Stromal cell of bone marrow (primary cell): ENCODE data around the gene CCDC85B.

ENCODE experiments used
- DNase-seq: peaks from one replicate; pipeline ENCODE4 v3.0.0-alpha.2; 2012; ENCODE audit warnings: low read depth

Gene CCDC85B

GRCh38 chr11:65912845-65913244, 22.4 kb downstream of the CCDC85B start:
- peak; percentile 79 for DNase-seq

GRCh38 chr11:65915101-65915820, 24.8 kb downstream of the CCDC85B start:
- no peak for DNase-seq

GRCh38 chr11:65915821-65916251, 25.4 kb downstream of the CCDC85B start:
- DNase-seq: peak; percentile 96

GRCh38 chr11:65916391-65916790, 25.9 kb downstream of the CCDC85B start:
- no peak for DNase-seq

GRCh38 chr11:65917077-65917433, 26.6 kb downstream of the CCDC85B start:
- no peak for DNase-seq

GRCh38 chr11:65917434-65918210, 27.1 kb downstream of the CCDC85B start:
- no peak for DNase-seq

GRCh38 chr11:65918211-65919140, 28.0 kb downstream of the CCDC85B start, which contains the start of gene C11orf68:
C11orf68 (minus strand) TSS chr11:65919062; CDS start chr11:65919031, 31 bp downstream.
- no peak for DNase-seq

- peak; percentile 97 for DNase-seq
Measured at GRCh38 chr11:65919141-65919572, 28.7 kb downstream of the CCDC85B start, which contains the start of gene DRAP1. DRAP1 (plus strand) TSS chr11:65919426; CDS start chr11:65919502, 76 bp downstream.

- no peak for DNase-seq
Measured at GRCh38 chr11:65919573-65920371, 29.3 kb downstream of the CCDC85B start.

GRCh38 chr11:65920372-65920802, 29.9 kb downstream of the CCDC85B start:
- DNase-seq: no peak

GRCh38 chr11:65921033-65921555, 30.6 kb downstream of the CCDC85B start:
- no peak for DNase-seq

GRCh38 chr11:65921876-65922275, 31.4 kb downstream of the CCDC85B start:
- DNase-seq: no peak

GRCh38 chr11:65922565-65922964, 32.1 kb downstream of the CCDC85B start:
- DNase-seq: no peak

- DNase-seq: no peak
Measured at GRCh38 chr11:65925397-65925796, 34.9 kb downstream of the CCDC85B start.

- DNase-seq: no peak
Measured at GRCh38 chr11:65927904-65928397, 37.5 kb downstream of the CCDC85B start.

GRCh38 chr11:65928667-65929066, 38.2 kb downstream of the CCDC85B start:
- DNase-seq: no peak

GRCh38 chr11:65931773-65932557, 41.5 kb downstream of the CCDC85B start:
- no peak for DNase-seq

- no peak for DNase-seq
Measured at GRCh38 chr11:65932558-65932919, 42.1 kb downstream of the CCDC85B start.

- DNase-seq: no peak
Measured at GRCh38 chr11:65934014-65934413, 43.5 kb downstream of the CCDC85B start.

- no peak for DNase-seq
Measured at GRCh38 chr11:65937766-65938165, 47.3 kb downstream of the CCDC85B start.
